A673 (cell line): Measurements from ENCODE around the gene SMIM24.

Source experiments
- EZH2 ChIP-seq: fragments of 200-600 bp; sonication (generic); IDR thresholded peaks from 2 replicates; pipeline ENCODE4 v1.6.1; 2017; ENCODE audit warnings: borderline replicate concordance, low read depth, mild to moderate bottlenecking, mixed read lengths, antibody characterized with exemption, low read length; ENCODE audit not compliant: poor library complexity, severe bottlenecking
- TF ChIP-seq, protein P1 (sequence below): fragments of 300-800, 200-600 bp; sonication (generic); conservative IDR thresholded peaks from 2 replicates; pipeline ENCODE4 v1.5.1; 2017; ENCODE audit warnings: low read depth, mild to moderate bottlenecking, antibody characterized with exemption, low read length, moderate library complexity, mixed read lengths

DNA sequence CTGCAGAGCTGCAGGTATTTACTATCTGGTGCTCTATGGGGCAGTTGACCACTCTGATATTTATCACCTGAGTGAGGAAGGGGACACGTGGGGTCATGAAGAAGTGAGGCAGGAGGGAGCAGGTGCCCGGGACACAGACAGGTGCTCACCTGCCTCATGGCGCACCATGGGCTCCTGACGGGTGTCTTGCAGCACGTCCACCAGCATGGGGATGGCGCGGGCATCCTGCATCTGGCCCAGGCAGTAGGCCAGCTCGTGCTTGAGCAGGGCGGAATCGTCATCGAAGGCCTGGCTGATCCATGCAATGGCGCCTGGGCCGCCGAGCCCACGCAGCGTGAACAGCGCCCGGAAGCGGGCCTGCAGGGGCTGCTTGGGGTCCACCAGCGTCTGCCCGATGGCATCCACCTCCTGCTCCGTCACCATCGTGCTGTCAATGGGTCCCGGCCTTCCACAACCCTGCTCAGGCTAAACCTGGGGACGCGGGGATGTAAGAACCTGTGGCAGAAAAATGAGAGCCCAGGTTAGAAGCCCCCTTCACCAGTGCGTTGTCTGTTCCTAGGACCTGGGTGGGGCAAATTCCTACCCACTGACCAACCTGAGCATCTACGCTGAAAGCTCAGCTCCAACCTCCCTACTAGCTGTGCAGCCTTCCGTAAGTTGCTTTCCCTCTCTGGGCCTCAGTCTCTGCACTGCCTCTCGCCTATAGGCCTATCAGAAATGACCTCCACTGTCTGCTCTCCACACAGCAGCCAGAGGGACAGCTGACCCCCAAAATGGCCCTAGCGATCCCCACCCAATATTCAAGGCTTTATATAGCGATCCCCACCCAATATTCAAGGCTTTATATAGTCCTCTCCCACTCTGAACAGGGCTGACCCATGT, 16.3 kb upstream of the SMIM24 start:
- TF ChIP-seq, protein P1, sequence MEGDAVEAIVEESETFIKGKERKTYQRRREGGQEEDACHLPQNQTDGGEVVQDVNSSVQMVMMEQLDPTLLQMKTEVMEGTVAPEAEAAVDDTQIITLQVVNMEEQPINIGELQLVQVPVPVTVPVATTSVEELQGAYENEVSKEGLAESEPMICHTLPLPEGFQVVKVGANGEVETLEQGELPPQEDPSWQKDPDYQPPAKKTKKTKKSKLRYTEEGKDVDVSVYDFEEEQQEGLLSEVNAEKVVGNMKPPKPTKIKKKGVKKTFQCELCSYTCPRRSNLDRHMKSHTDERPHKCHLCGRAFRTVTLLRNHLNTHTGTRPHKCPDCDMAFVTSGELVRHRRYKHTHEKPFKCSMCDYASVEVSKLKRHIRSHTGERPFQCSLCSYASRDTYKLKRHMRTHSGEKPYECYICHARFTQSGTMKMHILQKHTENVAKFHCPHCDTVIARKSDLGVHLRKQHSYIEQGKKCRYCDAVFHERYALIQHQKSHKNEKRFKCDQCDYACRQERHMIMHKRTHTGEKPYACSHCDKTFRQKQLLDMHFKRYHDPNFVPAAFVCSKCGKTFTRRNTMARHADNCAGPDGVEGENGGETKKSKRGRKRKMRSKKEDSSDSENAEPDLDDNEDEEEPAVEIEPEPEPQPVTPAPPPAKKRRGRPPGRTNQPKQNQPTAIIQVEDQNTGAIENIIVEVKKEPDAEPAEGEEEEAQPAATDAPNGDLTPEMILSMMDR = no peak
- no peak for TF ChIP-seq EZH2
